ENCODE measurements around the gene NSRP1. TPM values are rescaled to one million over a fixed set of nuclear protein-coding genes. Genes with fewer than 3 reads are reported as not detected.

Gene NSRP1
- total and polyA plus RNA-seq, 2 of the 8 experiments (the other 6 are each of a cell fraction or from before 2014, with no cell fraction given) = 6.1 to 22.4 TPM

DNA sequence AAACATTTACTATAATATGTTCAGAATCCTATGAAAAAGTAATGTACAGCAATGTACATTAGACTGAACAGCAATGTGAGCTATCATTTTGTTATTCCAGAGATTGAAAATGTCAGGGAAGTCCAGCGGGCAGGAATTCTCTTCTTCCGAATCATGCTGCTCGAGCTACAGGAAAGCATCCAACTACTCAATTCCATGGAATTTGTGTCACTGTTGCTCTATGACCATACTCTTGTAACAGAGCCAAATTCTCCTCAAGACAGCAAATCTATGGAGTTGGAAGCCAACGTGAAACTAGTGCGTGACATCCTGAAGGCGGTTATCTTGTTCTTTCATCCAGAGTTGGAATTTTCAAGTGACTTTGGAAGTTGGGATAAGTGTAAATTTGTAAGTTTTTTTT, 24.8 kb upstream of the NSRP1 start (continued):
- TF ChIP-seq, protein P1, sequence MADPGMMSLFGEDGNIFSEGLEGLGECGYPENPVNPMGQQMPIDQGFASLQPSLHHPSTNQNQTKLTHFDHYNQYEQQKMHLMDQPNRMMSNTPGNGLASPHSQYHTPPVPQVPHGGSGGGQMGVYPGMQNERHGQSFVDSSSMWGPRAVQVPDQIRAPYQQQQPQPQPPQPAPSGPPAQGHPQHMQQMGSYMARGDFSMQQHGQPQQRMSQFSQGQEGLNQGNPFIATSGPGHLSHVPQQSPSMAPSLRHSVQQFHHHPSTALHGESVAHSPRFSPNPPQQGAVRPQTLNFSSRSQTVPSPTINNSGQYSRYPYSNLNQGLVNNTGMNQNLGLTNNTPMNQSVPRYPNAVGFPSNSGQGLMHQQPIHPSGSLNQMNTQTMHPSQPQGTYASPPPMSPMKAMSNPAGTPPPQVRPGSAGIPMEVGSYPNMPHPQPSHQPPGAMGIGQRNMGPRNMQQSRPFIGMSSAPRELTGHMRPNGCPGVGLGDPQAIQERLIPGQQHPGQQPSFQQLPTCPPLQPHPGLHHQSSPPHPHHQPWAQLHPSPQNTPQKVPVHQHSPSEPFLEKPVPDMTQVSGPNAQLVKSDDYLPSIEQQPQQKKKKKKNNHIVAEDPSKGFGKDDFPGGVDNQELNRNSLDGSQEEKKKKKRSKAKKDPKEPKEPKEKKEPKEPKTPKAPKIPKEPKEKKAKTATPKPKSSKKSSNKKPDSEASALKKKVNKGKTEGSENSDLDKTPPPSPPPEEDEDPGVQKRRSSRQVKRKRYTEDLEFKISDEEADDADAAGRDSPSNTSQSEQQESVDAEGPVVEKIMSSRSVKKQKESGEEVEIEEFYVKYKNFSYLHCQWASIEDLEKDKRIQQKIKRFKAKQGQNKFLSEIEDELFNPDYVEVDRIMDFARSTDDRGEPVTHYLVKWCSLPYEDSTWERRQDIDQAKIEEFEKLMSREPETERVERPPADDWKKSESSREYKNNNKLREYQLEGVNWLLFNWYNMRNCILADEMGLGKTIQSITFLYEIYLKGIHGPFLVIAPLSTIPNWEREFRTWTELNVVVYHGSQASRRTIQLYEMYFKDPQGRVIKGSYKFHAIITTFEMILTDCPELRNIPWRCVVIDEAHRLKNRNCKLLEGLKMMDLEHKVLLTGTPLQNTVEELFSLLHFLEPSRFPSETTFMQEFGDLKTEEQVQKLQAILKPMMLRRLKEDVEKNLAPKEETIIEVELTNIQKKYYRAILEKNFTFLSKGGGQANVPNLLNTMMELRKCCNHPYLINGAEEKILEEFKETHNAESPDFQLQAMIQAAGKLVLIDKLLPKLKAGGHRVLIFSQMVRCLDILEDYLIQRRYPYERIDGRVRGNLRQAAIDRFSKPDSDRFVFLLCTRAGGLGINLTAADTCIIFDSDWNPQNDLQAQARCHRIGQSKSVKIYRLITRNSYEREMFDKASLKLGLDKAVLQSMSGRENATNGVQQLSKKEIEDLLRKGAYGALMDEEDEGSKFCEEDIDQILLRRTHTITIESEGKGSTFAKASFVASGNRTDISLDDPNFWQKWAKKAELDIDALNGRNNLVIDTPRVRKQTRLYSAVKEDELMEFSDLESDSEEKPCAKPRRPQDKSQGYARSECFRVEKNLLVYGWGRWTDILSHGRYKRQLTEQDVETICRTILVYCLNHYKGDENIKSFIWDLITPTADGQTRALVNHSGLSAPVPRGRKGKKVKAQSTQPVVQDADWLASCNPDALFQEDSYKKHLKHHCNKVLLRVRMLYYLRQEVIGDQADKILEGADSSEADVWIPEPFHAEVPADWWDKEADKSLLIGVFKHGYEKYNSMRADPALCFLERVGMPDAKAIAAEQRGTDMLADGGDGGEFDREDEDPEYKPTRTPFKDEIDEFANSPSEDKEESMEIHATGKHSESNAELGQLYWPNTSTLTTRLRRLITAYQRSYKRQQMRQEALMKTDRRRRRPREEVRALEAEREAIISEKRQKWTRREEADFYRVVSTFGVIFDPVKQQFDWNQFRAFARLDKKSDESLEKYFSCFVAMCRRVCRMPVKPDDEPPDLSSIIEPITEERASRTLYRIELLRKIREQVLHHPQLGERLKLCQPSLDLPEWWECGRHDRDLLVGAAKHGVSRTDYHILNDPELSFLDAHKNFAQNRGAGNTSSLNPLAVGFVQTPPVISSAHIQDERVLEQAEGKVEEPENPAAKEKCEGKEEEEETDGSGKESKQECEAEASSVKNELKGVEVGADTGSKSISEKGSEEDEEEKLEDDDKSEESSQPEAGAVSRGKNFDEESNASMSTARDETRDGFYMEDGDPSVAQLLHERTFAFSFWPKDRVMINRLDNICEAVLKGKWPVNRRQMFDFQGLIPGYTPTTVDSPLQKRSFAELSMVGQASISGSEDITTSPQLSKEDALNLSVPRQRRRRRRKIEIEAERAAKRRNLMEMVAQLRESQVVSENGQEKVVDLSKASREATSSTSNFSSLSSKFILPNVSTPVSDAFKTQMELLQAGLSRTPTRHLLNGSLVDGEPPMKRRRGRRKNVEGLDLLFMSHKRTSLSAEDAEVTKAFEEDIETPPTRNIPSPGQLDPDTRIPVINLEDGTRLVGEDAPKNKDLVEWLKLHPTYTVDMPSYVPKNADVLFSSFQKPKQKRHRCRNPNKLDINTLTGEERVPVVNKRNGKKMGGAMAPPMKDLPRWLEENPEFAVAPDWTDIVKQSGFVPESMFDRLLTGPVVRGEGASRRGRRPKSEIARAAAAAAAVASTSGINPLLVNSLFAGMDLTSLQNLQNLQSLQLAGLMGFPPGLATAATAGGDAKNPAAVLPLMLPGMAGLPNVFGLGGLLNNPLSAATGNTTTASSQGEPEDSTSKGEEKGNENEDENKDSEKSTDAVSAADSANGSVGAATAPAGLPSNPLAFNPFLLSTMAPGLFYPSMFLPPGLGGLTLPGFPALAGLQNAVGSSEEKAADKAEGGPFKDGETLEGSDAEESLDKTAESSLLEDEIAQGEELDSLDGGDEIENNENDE (IDR thresholded peaks at IDR 0.05; ENCODE audit: insufficient replicate concordance, low read length) = no peak
- TF ChIP-seq, protein P2, sequence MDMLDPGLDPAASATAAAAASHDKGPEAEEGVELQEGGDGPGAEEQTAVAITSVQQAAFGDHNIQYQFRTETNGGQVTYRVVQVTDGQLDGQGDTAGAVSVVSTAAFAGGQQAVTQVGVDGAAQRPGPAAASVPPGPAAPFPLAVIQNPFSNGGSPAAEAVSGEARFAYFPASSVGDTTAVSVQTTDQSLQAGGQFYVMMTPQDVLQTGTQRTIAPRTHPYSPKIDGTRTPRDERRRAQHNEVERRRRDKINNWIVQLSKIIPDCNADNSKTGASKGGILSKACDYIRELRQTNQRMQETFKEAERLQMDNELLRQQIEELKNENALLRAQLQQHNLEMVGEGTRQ (IDR thresholded peaks at IDR 0.05; ENCODE audit: low read length) = no peak
- TF ChIP-seq BCL11A (IDR thresholded peaks at IDR 0.05; ENCODE audit: low read depth in 2 of 2, low read length in 2 of 2) (no peak), TAF1 (IDR thresholded peaks at IDR 0.05; ENCODE audit: low read depth, low read length) (no peak), MAFK (IDR thresholded peaks at IDR 0.05; ENCODE audit: low read depth, low read length) (no peak)
